ENCODE results near the gene TSR1.

The TSR1 gene

GRCh38 chr17:2344528-2344927, 8.3 kb upstream of the TSR1 start:
- no peak overlapping the region for H3K4me3 ChIP-seq (ENCODE audit: low read depth, low read length)
- DNase-seq (ENCODE audit: low read depth) = no peak
- no peak for TF ChIP-seq CTCF (IDR thresholded peaks at IDR 0.05; ENCODE audit: low read depth, low read length)
- TF ChIP-seq POLR2A (IDR thresholded peaks at IDR 0.05; ENCODE audit: extremely low read depth, insufficient read length) = no peak
- no peak for TF ChIP-seq MYC (IDR thresholded peaks at IDR 0.05; ENCODE audit: low read depth, low read length)
- TF ChIP-seq MAX (IDR thresholded peaks at IDR 0.05; ENCODE audit: low read depth, low read length) = no peak

GRCh38 chr17:2343421-2343820, 7.2 kb upstream of the TSR1 start:
- no peak overlapping the region for H3K4me3 ChIP-seq (ENCODE audit: low read depth, low read length)
- no peak for DNase-seq (ENCODE audit: low read depth)
- TF ChIP-seq POLR2A (IDR thresholded peaks at IDR 0.05; ENCODE audit: extremely low read depth, insufficient read length) = no peak
- TF ChIP-seq CTCF (IDR thresholded peaks at IDR 0.05; ENCODE audit: low read depth, low read length) = no peak
- no peak for TF ChIP-seq MAX (IDR thresholded peaks at IDR 0.05; ENCODE audit: low read depth, low read length)
- TF ChIP-seq MYC (IDR thresholded peaks at IDR 0.05; ENCODE audit: low read depth, low read length) = no peak

GRCh38 chr17:2338315-2338657, 2.0 kb upstream of the TSR1 start:
- TF ChIP-seq MAX (IDR thresholded peaks at IDR 0.05; ENCODE audit: low read depth, low read length) (no peak), CTCF (IDR thresholded peaks at IDR 0.05; ENCODE audit: low read depth, low read length) (no peak), MYC (IDR thresholded peaks at IDR 0.05; ENCODE audit: low read depth, low read length) (no peak)
- peak overlapping the region; percentile 50 for H3K4me3 ChIP-seq (ENCODE audit: low read depth, low read length)
- DNase-seq (ENCODE audit: low read depth) = peak; percentile 46

GRCh38 chr17:2337544-2338314, 1.5 kb upstream of the TSR1 start:
- peak overlapping the region; percentile 52 for H3K4me3 ChIP-seq (ENCODE audit: low read depth, low read length)
- DNase-seq (ENCODE audit: low read depth) = peak; percentile 68
- TF ChIP-seq MYC (IDR thresholded peaks at IDR 0.05; ENCODE audit: low read depth, low read length) = no peak
- no peak for TF ChIP-seq MAX (IDR thresholded peaks at IDR 0.05; ENCODE audit: low read depth, low read length)
- TF ChIP-seq CTCF (IDR thresholded peaks at IDR 0.05; ENCODE audit: low read depth, low read length) = no peak
- no peak for TF ChIP-seq POLR2A (IDR thresholded peaks at IDR 0.05; ENCODE audit: extremely low read depth, insufficient read length)

GRCh38 chr17:2336852-2337543, 741 bp upstream of the TSR1 start, which contains the start of gene SGSM2:
Gene SGSM2 (plus strand): TSS chr17:2337501. CDS start chr17:2337689, 188 bp downstream.
- DNase-seq (ENCODE audit: low read depth) = peak; percentile 70
- peak within 1 kb of the TSS; percentile 98 for H3K4me3 ChIP-seq (ENCODE audit: low read depth, low read length)
- TF ChIP-seq POLR2A (IDR thresholded peaks at IDR 0.05; ENCODE audit: extremely low read depth, insufficient read length) (no peak), MYC (IDR thresholded peaks at IDR 0.05; ENCODE audit: low read depth, low read length) (no peak), CTCF (IDR thresholded peaks at IDR 0.05; ENCODE audit: low read depth, low read length) (no peak), MAX (IDR thresholded peaks at IDR 0.05; ENCODE audit: low read depth, low read length) (no peak)

Measured in NB4 (cell line).